Measurements from ENCODE around the gene HSD17B11. TPM values are rescaled to one million over a fixed set of nuclear protein-coding genes. Genes with fewer than 3 reads are reported as not detected.
"Not testable (repeated sequence)": the region's sequence is repeated elsewhere in the genome, so short reads cannot be mapped to it uniquely, and the experiment has no call there.

HSD17B11 gene
- total RNA-seq, 1 donor from 2014 or later = 94.5 TPM

GRCh38 chr4:87353592-87353991, 37.4 kb downstream of the HSD17B11 start:
- peak overlapping the region; percentile 81 for H3K27ac ChIP-seq
- no peaks in the 10 kb centered on the region for H3K27me3 ChIP-seq
- H3K4me3 ChIP-seq = no peak overlapping the region
- no peak for TF ChIP-seq POLR2AphosphoS5 (IDR thresholded peaks at IDR 0.05; ENCODE audit: insufficient read depth in 1 of 2, low read depth in 1 of 2)
- peak in 2 of 3 experiments; percentile 26 to 71 for TF ChIP-seq CTCF (IDR thresholded peaks at IDR 0.05)
- no peak for TF ChIP-seq POLR2A (IDR thresholded peaks at IDR 0.05)
- peaks cover 9% of the 10 kb centered on the region for H3K4me1 ChIP-seq
- intact Hi-C loops (cut with DNase I) = no loop called here
- H3K36me3 ChIP-seq = peaks cover 0 to 20% of the 10 kb centered on the region in 2 donors
- H3K9me3 ChIP-seq = no peaks in the 10 kb centered on the region
- no peak for DNase-seq (ENCODE audit: extremely low spot score in 2 of 2)

DNA sequence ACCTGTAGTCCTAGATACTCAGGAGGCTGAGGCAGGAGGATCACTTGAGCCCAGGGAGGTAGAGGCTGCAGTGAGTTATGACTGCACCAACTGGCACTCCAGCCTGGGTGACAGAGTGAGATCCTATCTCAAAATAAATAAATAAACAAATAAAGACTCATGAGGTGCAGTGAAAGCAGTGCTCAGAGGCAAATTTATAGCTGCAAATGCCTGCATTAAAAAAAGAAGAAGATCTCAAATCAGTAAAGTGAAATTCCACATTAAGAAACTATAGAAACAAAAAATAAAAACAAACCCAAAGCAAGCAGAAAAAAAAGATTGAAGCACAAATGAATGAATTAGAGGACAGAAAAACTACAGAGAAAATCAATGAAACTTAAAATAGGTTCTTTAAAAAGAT, 45.8 kb downstream of the HSD17B11 start:
- Histone ChIP-seq H3K9me3 (no peaks in the 10 kb centered on the region), H3K27me3 (no peaks in the 10 kb centered on the region), H3K4me1 (peaks cover 12% of the 10 kb centered on the region), H3K27ac (no peak overlapping the region), H3K4me3 (no peak overlapping the region), H3K36me3 (peaks cover 0 to 12% of the 10 kb centered on the region in 2 donors)
- TF ChIP-seq CTCF (IDR thresholded peaks at IDR 0.05) (no peak), POLR2A (IDR thresholded peaks at IDR 0.05) (no peak), POLR2AphosphoS5 (IDR thresholded peaks at IDR 0.05; ENCODE audit: insufficient read depth in 1 of 2, low read depth in 1 of 2) (no peak)
- DNase-seq (ENCODE audit: extremely low spot score in 2 of 2) = no peak
- intact Hi-C loops (cut with DNase I) = no loop called here

DNA sequence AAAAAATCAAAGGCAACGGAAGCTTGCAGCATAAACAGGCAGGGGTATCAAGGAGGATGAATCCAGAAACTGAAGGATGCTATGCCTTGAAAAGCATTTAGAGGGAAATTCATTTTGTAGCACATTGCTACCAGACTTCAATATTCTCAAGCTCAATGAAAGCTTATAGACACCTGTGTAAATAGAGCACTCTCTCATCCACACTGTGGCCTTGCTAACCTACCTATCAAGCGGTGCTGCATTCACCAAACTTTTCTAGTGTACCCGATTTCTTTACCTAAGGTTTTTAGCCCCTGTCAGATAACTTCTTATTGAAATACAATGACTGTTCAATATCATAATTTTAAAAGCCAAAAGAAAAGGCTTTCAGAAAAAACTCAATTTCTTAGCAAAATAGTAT, 48.1 kb downstream of the HSD17B11 start:
- peak overlapping the region; percentile 86 for H3K27ac ChIP-seq
- H3K27me3 ChIP-seq = no peaks in the 10 kb centered on the region
- peaks cover 19% of the 10 kb centered on the region for H3K4me1 ChIP-seq
- no peak for TF ChIP-seq CTCF (IDR thresholded peaks at IDR 0.05)
- TF ChIP-seq POLR2AphosphoS5 (IDR thresholded peaks at IDR 0.05; ENCODE audit: insufficient read depth in 1 of 2, low read depth in 1 of 2) = no peak
- no peak for TF ChIP-seq POLR2A (IDR thresholded peaks at IDR 0.05)
- H3K36me3 ChIP-seq = peaks cover 0 to 19% of the 10 kb centered on the region in 2 donors
- H3K4me3 ChIP-seq = no peak overlapping the region
- H3K9me3 ChIP-seq = no peaks in the 10 kb centered on the region
- intact Hi-C loops (cut with DNase I) = no loop called here
- DNase-seq (ENCODE audit: extremely low spot score in 2 of 2) = no peak

DNA sequence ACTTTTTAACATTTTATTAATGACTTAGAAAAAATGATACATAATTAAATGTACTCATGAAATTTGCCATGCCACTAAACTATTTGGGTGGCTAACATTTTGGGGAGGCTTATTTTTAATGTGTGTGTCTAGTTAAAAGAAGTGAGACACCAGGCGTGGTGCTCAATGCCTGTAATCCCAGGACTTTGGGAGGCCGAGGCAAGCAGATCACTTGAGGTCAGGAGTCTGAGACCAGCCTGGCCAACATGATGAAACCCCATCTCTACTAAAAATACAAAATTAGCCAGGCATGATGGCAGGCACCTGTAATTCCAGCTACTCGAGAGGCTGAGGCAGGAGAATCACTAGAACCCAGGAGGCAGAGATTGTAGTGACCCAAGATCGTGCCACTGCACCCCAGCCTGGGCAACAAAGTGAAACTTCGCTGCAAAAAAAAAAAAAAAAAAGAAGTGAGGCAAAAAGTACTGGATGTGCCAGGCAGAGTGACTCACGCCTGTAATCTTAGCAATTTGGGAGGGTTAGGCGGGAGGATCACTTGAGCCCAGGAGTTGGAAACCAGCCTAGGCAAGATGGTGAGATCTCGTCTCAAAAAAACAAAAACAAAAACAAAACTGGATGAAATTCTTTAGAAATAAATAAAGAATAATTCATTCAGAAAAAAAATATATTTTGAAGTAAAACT, 48.9 kb downstream of the HSD17B11 start:
- Histone ChIP-seq H3K36me3 (peaks cover 0 to 19% of the 10 kb centered on the region in 2 donors), H3K27ac (peak overlapping the region; percentile 86), H3K4me1 (peaks cover 19% of the 10 kb centered on the region)
- peak; percentile 27 to 80 for TF ChIP-seq POLR2AphosphoS5 (IDR thresholded peaks at IDR 0.05; ENCODE audit: insufficient read depth in 1 of 2, low read depth in 1 of 2)
- intact Hi-C loops (cut with DNase I); H3K27me3 ChIP-seq; DNase-seq (ENCODE audit: extremely low spot score in 2 of 2); H3K4me3 ChIP-seq; H3K9me3 ChIP-seq: not testable (repeated sequence)

- intact Hi-C loops (cut with DNase I) = no loop called here
- Histone ChIP-seq H3K27me3 (no peaks in the 10 kb centered on the region), H3K9me3 (no peaks in the 10 kb centered on the region), H3K4me1 (peaks cover 19% of the 10 kb centered on the region), H3K4me3 (no peak overlapping the region), H3K36me3 (peaks cover 0 to 38% of the 10 kb centered on the region in 2 donors), H3K27ac (peak overlapping the region; percentile 61)
- TF ChIP-seq POLR2A (IDR thresholded peaks at IDR 0.05) (no peak), CTCF (IDR thresholded peaks at IDR 0.05) (no peak), POLR2AphosphoS5 (IDR thresholded peaks at IDR 0.05; ENCODE audit: insufficient read depth in 1 of 2, low read depth in 1 of 2) (no peak)
- DNase-seq (ENCODE audit: extremely low spot score in 2 of 2) = no peak
These were observed 51.5 kb downstream of the HSD17B11 start for GRCh38 chr4:87339440-87339839.
